IPS-NIHi7 (cell line): ENCODE results near the gene ALX3.
"Not testable (repeated sequence)": the region's sequence is repeated elsewhere in the genome, so short reads cannot be mapped to it uniquely, and the experiment has no call there.

Source experiments
- DNase-seq: peaks from one replicate; pipeline ENCODE4 v3.0.0; 2012; ENCODE audit warnings: mixed read lengths; ENCODE audit errors: extremely low spot score

ALX3 gene

DNA sequence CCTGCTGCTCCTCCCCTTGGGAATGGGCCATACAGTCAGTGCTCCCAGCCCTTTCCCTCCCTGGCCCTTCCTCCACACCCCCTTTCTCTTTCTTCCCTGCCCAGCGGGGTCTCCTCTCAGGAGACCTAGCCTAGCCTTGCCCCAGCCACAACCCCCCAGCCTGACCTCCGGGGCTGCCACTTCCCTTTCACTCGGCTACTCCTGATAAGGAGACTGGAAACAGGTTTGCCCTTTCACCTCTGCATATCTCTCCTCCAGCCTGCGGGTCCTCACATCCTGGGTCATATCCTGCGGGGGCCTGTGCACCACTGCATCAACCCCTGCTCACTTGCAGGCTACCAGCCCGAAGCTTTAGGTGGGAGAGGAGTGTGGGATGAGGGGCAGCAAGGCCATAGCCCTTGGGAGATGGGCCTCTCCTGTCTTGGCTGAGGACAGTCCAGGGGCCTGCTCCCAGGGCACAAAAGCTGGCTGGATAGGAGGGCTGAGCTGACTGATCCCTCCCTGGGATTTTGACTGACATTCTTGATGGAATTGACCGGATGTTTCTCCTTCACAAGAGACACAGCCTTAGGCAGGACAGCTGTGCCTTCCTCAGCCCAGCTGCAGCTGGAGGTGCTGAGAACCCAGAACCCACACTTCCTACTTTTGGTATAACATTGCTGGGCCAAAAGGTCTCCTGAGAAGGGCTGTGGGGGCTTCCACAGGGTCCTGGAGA, 19.2 kb upstream of the ALX3 start:
- DNase-seq = no peak

DNA sequence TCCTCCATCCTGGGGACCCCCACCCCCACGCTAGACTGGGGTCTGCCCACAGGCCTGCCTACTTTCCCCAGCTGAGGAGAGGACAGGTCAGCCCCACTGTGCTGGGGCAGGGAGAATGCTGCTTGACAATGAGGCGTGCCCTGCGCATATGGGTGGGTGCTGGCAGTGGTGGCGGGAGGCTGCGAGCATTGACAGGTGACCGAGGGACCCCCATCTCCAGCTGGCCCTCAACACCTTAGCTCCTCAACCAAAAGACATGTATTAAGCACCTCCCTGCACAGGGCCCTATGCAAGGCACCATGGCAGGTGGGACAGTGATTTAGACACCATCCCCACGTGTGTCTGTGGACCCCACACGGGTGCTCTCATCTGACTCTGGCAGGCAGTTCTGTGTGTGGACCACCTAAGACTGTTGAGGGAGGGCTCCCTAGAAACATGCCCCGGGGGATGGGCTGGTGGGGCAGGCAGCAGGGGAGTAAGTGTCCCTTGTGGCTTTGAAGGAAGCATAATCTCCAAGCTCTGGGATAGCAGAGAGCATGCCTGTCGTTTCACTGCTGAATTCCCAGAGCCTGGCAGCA, 18.4 kb upstream of the ALX3 start:
- DNase-seq = no peak

DNA sequence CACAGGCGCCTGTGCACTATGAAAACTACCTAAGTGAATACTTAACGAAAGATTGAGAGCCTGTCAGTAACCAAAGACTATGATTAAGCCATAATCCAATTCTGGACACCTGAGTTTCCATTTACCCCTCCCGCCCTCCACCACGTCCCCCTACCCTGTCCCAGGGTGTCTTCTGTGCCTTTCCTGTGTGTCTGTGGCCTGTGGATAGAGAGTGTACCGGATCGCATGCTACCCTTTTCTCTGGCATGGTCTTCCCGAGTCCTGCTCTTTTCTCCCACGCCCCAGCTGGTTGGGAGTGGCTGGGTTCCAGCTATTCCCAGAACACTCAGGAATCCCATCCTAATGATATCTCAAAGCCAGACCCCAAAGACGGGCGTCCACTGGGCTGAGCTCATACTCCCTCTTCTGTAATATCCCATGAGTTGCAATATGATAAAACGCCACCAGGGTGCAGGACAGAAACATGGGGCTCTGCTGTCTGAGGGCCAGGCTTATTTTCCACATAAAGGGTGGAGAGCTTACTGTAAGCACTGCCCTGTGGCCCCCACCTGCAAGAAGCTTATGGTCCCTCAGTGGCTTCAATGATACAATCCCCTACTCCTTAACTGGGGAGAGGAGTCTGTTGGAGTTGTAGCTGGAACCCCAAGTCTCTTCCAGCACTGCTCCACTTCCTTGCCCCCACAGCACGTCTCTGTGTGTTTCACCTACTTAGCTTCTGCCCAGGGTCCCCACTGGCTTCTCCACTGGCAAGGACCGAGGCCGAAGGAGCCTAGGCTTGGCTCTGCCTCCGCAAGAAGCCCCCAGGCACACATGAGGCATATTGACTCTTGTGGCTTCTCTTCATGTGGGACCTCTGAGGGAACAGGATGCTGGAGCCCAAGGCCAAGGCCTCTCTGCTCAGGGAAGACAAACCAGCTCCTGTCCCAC, 17.6 kb upstream of the ALX3 start:
- DNase-seq = peak; percentile 83

DNA sequence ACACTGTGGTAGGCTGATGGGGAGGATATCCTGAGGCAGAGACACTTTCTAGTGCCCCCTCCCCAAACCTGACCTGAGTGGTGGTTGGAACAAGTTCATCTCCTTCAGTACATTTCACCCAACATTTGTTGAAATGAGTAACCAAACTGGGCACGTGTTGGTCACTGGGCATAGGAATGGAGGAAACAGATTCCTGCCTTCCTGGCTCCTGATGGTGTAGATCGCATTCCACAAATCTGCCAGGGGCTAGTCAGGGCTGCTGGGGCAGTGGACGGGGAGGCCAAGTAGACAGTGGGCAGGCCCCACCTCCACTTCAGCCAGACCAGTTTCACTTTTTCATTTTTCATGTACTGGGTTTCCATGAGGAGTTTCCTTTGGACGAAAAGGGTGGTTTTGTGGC, 16.5 kb upstream of the ALX3 start:
- no peak for DNase-seq

DNA sequence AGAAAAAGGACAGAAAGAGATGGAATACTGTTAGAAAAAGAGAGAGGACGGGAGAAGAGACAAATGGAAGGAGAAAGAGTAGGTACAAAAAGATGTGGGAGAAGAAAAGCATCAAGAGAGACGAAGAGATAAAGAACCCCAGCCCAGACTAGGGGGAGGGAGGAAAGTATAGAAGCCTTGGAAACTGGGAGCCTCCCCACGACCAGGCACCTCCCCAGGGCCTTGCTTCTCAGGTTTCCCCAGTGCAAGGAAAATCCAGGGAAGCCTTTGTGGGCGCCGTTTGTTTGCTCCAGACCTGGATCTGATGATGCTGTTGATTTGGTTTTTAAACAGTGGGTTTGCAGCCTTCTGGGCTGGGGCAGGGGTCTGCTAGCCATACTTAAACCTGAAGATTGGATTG, 15.2 kb upstream of the ALX3 start:
- DNase-seq = no peak

DNA sequence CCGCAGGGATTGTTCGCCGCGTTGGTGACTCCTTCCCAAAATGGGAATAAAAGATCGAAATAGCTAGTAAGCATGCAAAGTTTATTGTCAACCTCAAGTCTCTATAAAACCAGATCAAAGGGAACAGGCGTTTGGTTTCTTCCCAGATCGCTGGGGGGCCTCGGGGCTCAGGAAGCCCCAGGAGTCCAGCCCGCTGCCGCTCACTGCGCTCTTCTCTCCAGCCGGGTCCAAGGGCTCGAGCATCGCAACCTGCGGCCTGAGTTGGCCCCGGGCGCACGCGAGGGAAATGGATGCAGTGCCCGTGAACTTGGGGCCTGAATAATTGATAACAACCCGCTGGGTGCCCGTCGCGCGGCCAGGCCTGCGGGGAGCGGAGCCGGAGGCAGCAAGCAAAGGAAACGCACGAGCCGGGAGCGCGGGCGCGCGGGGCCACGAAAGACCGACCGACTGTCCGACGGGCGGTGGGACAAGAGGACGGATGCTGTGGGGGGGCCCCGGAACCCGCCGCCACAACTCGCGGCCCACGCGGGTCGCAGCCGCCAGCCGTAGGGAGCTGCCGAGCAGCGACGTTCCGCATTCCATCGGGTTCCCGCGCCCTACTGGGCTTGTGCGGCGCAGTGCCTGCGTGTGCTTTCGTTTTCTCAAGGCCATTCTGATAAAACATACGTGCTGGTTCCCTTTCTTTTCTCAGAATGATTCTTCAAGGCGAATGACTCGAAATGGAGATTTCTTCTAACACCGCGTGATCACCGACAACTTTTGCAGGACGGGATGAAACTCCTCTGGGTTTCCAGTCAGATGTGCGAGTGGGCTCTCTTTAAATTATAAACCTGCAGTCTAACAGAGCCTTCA, 14.0 kb upstream of the ALX3 start:
- no peak for DNase-seq

DNA sequence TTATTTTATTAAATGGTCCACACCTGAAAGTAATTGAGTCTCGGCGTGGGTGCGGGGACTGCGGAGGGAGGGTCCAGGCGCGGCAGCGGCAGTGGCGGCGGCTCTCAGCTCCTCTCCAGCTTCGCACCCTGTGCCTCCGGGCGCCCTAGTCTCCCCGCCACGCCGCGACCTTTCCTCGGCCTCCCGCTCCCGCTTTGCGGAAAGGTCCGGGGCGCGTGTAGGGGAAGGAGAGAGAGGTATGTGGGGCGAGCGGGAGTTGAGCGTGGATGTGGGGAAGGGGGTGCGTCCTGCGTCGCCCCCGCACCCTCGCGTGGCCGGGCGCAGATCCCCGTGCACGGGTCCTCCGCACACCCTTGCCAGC, 13.4 kb upstream of the ALX3 start:
- no peak for DNase-seq

DNA sequence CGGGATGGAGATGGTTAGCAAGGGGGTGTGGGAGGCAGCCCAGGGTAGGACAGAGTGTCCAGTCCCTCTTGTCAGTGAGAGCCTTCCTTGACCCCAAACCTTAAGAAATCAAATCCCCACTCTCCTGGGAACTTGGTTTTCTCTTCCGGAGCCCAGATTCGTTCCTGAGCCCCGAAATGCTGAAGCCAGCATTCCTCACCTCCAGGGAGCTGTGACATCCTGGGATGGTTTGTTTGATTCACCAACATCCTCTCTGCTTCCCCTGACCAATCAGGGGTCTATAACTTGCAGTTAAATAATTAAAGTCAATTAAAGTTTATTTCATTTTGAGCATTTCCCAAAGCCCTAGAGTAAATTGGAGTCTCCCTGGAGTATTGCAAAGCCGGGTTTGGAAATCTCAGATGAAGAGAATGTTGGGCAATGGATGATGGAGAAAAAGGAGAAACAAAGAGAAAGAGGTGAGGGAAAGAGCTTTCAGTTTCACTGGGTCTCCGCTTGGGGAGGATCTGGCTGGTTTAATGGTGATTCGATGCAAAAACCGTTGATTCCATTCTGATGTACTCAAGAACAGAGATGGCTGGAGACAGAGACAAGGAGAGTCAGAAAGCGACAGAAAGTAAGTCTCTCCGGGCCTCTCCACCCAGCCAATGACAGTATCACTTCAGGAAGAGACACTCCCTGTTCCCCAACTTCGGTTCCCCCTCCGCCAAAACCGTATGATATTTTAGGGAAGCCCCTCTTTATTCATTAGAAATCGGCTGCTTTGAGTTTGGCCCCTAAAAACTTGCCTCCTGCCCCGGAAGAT, 12.8 kb upstream of the ALX3 start:
- DNase-seq = no peak

DNA sequence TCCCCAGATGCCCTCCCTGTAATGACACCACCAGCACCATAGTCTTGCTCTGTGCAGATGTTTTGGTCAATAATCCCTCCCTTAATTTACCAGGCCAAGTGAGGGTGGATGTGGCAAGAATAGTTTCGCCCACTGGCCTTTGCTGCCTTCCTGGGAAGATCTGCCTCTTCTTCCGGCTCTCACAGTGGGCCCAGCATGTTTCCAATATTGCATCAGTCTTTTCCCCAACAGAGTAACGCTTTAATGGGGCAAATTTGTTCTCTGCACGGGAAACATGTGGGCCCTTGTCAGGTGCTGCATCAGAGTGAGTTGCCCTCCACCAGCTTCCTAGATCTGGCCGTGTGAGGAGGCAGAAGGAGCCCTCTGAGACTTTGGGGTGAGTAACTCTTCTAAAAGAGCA, 12.0 kb upstream of the ALX3 start:
- DNase-seq = no peak

DNA sequence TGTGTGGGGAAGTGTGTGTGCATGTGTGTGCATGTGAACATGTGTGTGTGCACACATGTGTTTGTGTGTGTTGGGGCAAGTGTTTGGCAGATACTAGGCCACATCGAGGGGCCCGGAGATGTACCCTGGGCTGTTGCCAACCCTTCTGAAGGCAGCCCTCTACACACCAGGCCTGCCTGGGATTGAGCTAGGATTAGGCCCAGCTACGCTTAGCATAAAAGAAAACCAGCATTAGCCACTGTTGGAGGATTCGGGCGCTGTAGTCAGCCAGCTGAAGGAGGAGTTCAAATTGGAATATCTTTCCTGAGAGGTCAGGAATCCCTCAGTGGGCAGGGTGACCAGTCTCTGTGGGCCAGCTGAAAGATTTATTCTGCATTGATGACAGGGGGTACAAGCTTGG, 10.6 kb upstream of the ALX3 start:
- DNase-seq = no peak

DNA sequence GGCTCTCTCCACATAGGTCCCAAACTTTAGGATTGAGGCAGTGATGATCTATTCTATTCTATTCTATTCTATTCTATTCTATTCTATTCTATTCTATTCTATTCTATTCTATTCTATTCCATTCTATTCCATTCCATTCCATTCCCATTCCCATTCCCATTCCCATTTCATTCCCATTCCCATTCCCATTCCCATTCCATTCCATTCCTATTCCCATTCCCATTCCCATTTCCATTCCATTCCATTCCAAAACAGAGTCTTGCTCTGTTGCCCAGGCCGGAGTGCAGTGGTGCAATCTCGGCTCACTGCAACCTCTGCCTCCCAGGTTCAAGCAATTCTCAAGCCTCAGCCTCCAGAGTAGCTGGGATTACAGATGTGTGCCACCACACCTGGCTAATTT, 9.5 kb upstream of the ALX3 start:
- DNase-seq = not testable (repeated sequence)

DNA sequence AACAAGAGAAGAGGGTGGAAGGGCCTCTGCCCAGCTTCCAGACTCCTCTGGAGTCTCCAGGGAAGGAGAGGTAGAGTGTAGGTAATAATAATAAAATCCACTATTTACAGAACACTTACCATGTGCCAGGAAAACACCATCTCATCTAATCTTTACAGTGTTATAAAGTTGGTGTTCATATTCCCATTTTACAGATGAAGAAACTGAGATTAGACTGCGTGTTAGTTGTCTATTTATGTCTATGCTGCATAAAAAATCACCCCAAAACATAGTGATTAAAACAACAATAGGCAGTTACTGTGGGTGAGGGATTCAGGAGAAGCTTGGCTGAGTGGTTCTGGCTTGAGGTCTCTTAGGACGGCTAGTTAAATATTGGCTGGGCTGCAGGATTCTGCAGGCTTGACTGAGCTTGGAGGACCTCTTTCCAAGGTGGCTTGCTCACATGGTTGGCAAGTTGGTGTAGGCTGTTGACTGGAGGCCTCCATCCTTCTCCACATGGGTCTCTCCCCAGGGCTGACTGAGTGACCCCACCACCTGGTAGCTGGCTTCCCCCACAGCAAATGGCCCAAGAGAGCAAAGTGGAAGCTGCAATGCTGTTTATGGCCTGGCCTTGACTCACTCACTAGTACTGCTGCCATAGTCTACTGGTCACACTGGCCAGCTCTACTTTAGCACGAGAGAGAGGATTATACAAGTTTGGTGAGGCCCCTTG, 6.5 kb upstream of the ALX3 start:
- DNase-seq = no peak

DNA sequence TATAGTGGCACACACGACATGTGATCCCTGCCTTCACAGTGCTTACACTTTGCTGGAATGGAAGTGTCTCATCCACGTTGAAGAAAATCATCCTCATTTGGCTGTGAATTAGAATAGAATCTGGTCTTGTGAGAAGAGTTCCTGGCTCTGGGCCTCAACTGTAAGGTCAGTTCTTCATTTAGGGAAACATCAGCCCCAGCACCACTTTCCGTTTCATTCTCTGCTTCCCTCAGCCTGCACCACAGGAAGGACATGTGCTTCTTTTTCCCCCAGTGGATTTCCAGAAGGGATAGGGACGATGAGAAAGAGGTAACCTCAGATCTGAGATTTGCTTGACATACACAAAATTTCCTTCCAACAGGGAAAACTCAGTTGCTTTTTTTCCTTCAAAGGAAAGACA, 3.7 kb upstream of the ALX3 start:
- no peak for DNase-seq

DNA sequence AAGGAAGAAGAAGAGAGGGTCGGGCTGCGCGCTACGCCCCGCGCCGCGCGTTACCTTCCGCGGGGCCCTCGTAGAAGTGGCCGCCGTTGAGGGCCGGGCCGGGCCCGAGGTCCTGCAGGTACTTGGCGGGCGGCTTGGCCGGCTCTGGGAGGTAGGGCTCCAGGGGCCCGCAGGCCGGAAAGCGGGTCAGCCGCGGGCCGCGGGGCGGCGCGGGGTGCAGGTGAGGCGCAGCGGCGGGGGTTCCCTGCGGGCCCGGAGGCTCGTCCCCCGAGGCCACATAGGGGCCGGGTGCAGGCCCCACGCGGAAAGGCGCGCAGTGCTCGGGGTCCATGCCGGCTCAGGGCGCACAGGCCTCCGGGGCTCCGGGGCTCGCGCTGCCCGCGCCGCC, 196 bp downstream of the ALX3 start:
- no peak for DNase-seq

DNA sequence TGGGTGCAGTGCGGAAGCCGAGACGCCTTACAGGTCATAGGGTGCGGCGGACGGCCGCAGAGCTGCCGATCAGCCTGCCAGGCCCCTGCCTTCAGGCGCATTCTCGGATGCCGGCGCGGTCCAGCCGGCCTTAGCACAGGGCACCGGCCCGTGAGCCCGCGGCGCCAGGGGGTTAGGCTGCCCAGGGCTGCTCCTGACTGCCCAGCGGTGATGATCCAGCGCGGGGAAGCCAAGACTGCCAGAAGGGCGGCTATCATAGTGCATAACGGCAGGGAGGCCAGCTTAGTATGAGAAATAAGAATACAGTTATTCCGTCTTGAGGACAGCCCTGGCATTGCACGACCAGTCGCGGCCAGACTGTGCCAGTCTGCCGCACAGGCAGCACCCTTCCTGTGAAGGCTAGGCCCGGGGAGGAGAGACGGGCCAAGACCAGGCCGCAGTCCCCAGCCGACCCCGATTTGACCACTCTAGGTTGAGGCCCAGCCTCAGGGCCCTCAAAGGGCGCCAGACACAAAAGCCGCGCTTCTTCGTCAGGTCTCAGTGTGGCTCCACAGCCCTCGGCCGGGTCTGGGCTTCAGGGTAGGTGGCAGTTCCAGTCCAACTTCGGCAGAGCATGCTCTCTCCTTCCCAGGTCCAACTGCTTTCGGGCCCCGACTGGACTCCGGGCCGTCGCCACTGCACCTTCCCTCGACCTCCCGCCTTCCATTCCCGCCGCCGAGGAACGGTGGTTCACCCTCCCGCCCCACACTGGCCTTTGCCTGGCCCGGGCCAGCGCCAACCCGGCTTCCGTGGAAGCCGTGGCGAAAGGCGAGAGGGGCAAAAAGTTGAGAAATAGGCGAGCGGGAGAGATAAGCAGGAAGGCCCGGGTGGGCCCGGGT, 829 bp downstream of the ALX3 start:
- DNase-seq = peak; percentile 29

DNA sequence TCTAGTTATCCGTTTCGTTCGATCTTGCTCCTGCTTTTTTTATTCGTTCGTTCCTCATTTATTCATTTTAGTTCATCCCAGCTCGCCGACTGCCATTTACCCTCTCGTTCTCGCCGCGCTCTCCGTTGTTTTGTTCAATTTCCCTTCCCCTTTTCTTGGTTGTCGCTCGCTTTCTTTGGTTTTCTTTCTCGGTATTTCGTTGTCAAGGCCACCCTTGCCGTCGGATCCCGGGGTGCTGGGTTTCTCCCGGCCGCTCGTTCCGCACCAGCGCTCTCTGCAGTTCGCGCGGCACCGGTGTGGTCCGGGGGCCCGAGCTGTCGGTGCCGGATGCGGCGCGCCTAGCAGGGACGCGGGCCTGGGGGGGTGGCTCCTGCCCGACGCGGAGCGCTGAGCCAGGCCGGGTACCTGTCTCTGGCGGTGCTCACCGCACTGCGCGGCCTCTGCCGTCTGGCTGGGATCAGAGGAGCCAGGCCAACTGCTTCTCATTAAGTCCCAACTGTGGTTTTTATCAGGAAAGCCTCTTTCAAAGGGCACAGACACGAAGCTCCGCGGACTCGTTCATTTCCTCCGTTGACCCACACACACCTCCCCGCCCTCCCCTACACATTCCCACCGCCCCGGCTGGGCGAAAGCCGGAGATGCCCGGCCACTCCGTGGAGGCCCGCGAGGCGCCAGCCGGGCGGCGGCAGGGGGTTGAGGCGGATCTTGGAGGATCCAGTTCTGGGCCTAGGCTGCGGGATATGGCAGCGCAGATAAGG, 1.6 kb downstream of the ALX3 start:
- DNase-seq = peak; percentile 46

DNA sequence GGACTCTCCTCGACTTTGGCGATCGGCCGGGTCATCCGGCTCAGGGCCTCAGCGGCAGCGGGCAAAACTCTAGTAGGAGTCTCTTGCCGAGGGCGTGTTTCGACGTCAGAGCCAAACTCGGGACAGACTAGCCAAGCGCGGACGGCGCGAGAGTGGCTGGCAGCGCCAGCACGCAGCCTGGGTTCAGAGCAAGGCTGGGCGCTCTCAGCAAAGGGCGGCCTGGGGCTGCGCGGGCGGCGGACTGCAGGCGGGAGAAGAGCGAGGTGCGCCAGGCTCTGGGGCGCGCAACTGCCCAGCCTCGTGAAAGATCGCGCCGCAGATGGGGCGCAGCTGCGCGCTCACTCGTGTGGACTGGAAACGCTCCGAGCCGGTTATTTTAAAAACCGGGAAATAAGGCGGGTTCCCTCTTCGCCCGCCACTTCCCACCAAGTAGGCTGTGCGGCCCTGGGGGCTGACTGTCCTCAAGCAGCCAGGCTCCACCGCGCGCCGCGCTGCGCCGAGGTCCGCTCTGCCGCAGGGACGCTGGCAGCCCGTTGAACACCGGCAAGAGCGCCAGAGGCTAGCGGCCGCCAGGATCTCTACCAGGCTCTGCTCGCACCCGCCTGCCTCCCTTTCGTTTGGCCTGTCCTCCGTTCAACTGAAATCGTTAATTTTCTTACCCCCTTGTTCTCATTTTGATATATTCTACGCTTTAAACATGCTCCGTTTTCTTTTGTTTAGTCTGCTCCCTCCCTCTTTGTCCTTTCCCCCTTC, 2.4 kb downstream of the ALX3 start:
- peak; percentile 65 for DNase-seq

DNA sequence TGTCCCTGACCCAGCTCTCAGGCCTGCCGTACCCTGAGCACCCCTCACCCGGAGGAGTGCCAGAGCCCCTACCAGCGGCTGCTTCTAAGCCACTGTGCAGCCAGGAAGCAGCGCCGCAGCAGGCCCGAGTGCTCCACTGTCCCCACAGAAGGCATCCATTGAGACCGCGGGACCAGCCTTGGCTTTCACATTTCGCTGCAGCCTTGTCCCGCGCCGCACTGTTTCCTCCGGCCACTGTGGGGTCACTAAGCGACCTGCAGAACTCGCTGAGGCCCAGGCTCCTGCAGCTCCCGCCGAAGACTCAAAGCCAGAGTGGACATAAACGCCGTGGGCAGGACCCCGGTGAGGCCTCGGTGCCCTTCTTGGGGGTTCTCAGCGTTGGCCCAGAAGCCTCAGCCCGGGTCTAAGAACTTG, 3.0 kb downstream of the ALX3 start:
- DNase-seq = peak; percentile 32
